ENCODE data around the gene TIMP2.

- TF ChIP-seq CTCF (conservative IDR thresholded peaks at IDR 0.05) = no peak
- TF ChIP-seq ZFX (IDR thresholded peaks at IDR 0.05) = no peak
Measured at GRCh38 chr17:78892936-78893379, 32.2 kb downstream of the TIMP2 start.

Measured in C4-2B (cell line).